SKM-1 treated with dmso at 0.1 percent for 144 hours (cell line): ENCODE data around the gene GTF2IRD1.

Source experiments
- DNase-seq: peaks from one replicate; lab custom pipeline; 2025; ENCODE audit not compliant: unreplicated experiment; lab: John Stamatoyannopoulos, UW

The GTF2IRD1 gene

GRCh38 chr7:74586258-74587175 lies 132.8 kb downstream of the GTF2IRD1 start:
- no peak for DNase-seq

GRCh38 chr7:74587435-74588126 lies 133.9 kb downstream of the GTF2IRD1 start:
- no peak for DNase-seq

GRCh38 chr7:74590813-74591212 lies 137.1 kb downstream of the GTF2IRD1 start:
- no peak for DNase-seq

GRCh38 chr7:74598558-74598957 lies 144.9 kb downstream of the GTF2IRD1 start:
- DNase-seq, result no peak

- DNase-seq, result no peak
Measured at GRCh38 chr7:74599244-74599643, 145.5 kb downstream of the GTF2IRD1 start.

- DNase-seq, result no peak
Measured at GRCh38 chr7:74604326-74605020, 150.8 kb downstream of the GTF2IRD1 start.

- DNase-seq, result no peak
Measured at GRCh38 chr7:74606101-74606908, 152.6 kb downstream of the GTF2IRD1 start.

GRCh38 chr7:74606909-74607510 lies 153.3 kb downstream of the GTF2IRD1 start:
- no peak for DNase-seq

- no peak for DNase-seq
Measured at GRCh38 chr7:74612015-74612829, 158.5 kb downstream of the GTF2IRD1 start.

GRCh38 chr7:74615933-74616780 lies 162.5 kb downstream of the GTF2IRD1 start:
- DNase-seq, result no peak

GRCh38 chr7:74617180-74617744 lies 163.6 kb downstream of the GTF2IRD1 start:
- peak; percentile 78 for DNase-seq

GRCh38 chr7:74619235-74619860 lies 165.6 kb downstream of the GTF2IRD1 start:
- no peak for DNase-seq

- no peak for DNase-seq
Measured at GRCh38 chr7:74622228-74622749, 168.6 kb downstream of the GTF2IRD1 start.

GRCh38 chr7:74623135-74623534 lies 169.4 kb downstream of the GTF2IRD1 start:
- DNase-seq, result no peak

GRCh38 chr7:74625446-74625845 lies 171.7 kb downstream of the GTF2IRD1 start:
- DNase-seq, result no peak

- no peak for DNase-seq
Measured at GRCh38 chr7:74627661-74628411, 174.1 kb downstream of the GTF2IRD1 start.

- DNase-seq, result no peak
Measured at GRCh38 chr7:74632505-74632904, 178.8 kb downstream of the GTF2IRD1 start.
